ENCODE measurements around the gene MCF2.

The MCF2 gene

DNA sequence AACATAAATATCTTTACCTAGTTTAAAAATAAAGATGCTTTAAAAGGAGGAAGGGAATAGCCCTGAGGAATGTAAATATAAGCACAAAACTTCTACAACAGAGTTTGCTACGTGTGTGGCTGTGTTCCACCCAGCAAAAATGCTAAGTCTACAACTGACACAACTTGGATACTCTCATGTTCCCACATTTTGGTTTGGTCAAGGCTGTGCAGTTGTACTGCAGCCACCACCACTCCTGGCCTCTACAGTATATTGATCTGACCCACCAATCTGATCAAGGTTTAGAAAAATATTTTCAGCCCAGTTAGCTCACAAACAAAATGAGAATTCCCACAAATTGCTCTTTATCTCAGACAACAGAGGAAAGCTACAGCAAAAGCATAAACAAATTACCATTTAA, 165.3 kb downstream of the MCF2 start:
- H3K4me3 ChIP-seq (ENCODE audit: low read length) = no peak overlapping the region
- H3K9ac ChIP-seq (ENCODE audit: low read length) = no peak overlapping the region
- no peak for DNase-seq
- no peak overlapping the region for H2AFZ ChIP-seq (ENCODE audit: low read length)
- H3K4me2 ChIP-seq (ENCODE audit: low read depth, low read length) = no peak overlapping the region
- no peak overlapping the region for H3K27ac ChIP-seq (ENCODE audit: low read length)
- H3K36me3 ChIP-seq (replicated peaks; ENCODE audit: insufficient read depth, low read length) = no peaks in the 10 kb centered on the region
- no peaks in the 10 kb centered on the region for H3K4me1 ChIP-seq (ENCODE audit: low read length)
- H3F3A ChIP-seq (ENCODE audit: insufficient read depth, low read length) = no peaks in the 10 kb centered on the region
- no peaks in the 10 kb centered on the region for H3K9me2 ChIP-seq (replicated peaks; ENCODE audit: insufficient read depth, low read length)
- no peaks in the 10 kb centered on the region for H3K27me3 ChIP-seq (replicated peaks; ENCODE audit: insufficient read depth, low read length)
- TF ChIP-seq, protein P1, sequence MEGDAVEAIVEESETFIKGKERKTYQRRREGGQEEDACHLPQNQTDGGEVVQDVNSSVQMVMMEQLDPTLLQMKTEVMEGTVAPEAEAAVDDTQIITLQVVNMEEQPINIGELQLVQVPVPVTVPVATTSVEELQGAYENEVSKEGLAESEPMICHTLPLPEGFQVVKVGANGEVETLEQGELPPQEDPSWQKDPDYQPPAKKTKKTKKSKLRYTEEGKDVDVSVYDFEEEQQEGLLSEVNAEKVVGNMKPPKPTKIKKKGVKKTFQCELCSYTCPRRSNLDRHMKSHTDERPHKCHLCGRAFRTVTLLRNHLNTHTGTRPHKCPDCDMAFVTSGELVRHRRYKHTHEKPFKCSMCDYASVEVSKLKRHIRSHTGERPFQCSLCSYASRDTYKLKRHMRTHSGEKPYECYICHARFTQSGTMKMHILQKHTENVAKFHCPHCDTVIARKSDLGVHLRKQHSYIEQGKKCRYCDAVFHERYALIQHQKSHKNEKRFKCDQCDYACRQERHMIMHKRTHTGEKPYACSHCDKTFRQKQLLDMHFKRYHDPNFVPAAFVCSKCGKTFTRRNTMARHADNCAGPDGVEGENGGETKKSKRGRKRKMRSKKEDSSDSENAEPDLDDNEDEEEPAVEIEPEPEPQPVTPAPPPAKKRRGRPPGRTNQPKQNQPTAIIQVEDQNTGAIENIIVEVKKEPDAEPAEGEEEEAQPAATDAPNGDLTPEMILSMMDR (IDR thresholded peaks at IDR 0.05; ENCODE audit: low read length) = no peak
- TF ChIP-seq EZH2phosphoT487 (IDR thresholded peaks at IDR 0.05; ENCODE audit: low read length) (no peak), EZH2 (optimal IDR thresholded peaks at IDR 0.05; ENCODE audit: low read depth, low read length) (no peak)
- H4K20me1 ChIP-seq (ENCODE audit: insufficient read depth, low read length) = no peaks in the 10 kb centered on the region
- no peaks in the 10 kb centered on the region for H3K9me3 ChIP-seq (replicated peaks; ENCODE audit: insufficient read depth, low read length)
- no peaks in the 10 kb centered on the region for H3K79me2 ChIP-seq (ENCODE audit: low read length)

DNA sequence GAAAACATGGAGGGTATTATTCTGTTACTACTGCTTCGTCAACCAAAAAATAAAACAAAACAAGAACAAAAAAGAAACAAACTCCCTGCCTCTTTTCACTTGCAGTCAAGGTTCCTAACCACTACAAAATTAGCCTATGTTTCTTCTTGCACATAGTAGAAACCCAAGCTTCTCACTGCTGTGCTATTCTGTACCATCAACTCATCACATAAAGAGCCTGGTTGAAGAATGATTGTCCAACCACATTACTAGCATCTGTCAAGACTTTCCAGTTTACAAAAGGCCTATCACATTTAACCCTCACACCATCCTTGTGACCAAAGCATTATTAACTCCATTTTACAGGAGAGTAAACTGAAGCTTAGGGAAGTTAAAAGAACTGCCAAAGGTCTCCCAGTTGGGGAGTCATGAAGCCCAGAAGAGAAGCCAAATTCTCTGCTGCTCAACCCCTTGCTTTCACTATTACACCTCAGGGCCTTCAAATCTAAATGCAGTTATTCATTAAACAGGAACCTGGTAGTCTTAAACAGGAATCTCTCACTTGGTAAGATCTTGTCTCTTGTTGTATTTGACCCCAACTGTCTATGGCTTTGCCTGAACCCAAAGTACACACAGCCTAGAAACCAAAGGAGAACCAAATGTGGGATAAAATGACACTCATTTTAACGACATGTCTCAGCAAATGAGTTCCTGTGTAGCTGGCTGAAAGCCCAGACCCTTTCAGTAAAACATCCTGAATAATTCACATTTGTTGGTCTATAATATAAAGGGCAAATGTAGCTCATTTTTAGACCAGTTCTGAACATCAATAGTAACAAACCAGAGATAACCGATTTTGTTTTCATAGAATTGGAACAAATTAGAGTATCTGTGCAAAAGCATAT, 168.8 kb downstream of the MCF2 start:
- no peak overlapping the region for H3K27ac ChIP-seq (ENCODE audit: low read length)
- no peaks in the 10 kb centered on the region for H4K20me1 ChIP-seq (ENCODE audit: insufficient read depth, low read length)
- DNase-seq = no peak
- no peaks in the 10 kb centered on the region for H3F3A ChIP-seq (ENCODE audit: insufficient read depth, low read length)
- H3K79me2 ChIP-seq (ENCODE audit: low read length) = no peaks in the 10 kb centered on the region
- no peak overlapping the region for H2AFZ ChIP-seq (ENCODE audit: low read length)
- H3K27me3 ChIP-seq (replicated peaks; ENCODE audit: insufficient read depth, low read length) = no peaks in the 10 kb centered on the region
- no peak overlapping the region for H3K4me3 ChIP-seq (ENCODE audit: low read length)
- H3K4me1 ChIP-seq (ENCODE audit: low read length) = no peaks in the 10 kb centered on the region
- no peak overlapping the region for H3K9ac ChIP-seq (ENCODE audit: low read length)
- H3K9me2 ChIP-seq (replicated peaks; ENCODE audit: insufficient read depth, low read length) = no peaks in the 10 kb centered on the region
- H3K9me3 ChIP-seq (replicated peaks; ENCODE audit: insufficient read depth, low read length) = no peaks in the 10 kb centered on the region
- H3K36me3 ChIP-seq (replicated peaks; ENCODE audit: insufficient read depth, low read length) = no peaks in the 10 kb centered on the region
- no peak for TF ChIP-seq EZH2 (optimal IDR thresholded peaks at IDR 0.05; ENCODE audit: low read depth, low read length)
- TF ChIP-seq, protein P1 (IDR thresholded peaks at IDR 0.05; ENCODE audit: low read length) = no peak
- TF ChIP-seq EZH2phosphoT487 (IDR thresholded peaks at IDR 0.05; ENCODE audit: low read length) = no peak
- no peak overlapping the region for H3K4me2 ChIP-seq (ENCODE audit: low read depth, low read length)

DNA sequence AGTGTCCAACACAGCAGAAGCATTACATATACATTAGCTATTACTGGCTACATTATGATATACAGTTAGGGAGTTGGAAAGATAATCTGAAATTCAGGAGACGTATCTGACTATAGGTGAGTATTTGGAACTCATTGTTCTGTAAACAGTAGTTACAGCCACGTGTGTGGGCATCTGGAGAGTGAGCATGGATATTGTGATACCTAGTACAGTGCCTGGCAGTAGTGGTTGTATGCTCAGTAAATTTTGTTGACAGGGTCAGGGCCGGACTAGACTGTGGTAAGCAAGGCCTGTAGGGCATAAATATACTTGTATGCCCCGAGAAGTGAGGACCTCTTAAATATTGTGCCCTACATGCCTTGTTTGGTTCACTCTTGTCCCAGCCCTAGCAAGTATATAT, 174.5 kb downstream of the MCF2 start:
- no peaks in the 10 kb centered on the region for H3F3A ChIP-seq (ENCODE audit: insufficient read depth, low read length)
- no peaks in the 10 kb centered on the region for H3K27me3 ChIP-seq (replicated peaks; ENCODE audit: insufficient read depth, low read length)
- H3K36me3 ChIP-seq (replicated peaks; ENCODE audit: insufficient read depth, low read length) = no peaks in the 10 kb centered on the region
- no peak overlapping the region for H3K9ac ChIP-seq (ENCODE audit: low read length)
- no peak overlapping the region for H3K4me2 ChIP-seq (ENCODE audit: low read depth, low read length)
- H3K4me1 ChIP-seq (ENCODE audit: low read length) = no peaks in the 10 kb centered on the region
- H3K27ac ChIP-seq (ENCODE audit: low read length) = no peak overlapping the region
- no peaks in the 10 kb centered on the region for H3K9me3 ChIP-seq (replicated peaks; ENCODE audit: insufficient read depth, low read length)
- no peaks in the 10 kb centered on the region for H3K9me2 ChIP-seq (replicated peaks; ENCODE audit: insufficient read depth, low read length)
- no peak overlapping the region for H3K4me3 ChIP-seq (ENCODE audit: low read length)
- no peaks in the 10 kb centered on the region for H3K79me2 ChIP-seq (ENCODE audit: low read length)
- H2AFZ ChIP-seq (ENCODE audit: low read length) = no peak overlapping the region
- H4K20me1 ChIP-seq (ENCODE audit: insufficient read depth, low read length) = no peaks in the 10 kb centered on the region
- no peak for DNase-seq
- TF ChIP-seq EZH2 (optimal IDR thresholded peaks at IDR 0.05; ENCODE audit: low read depth, low read length) (no peak), EZH2phosphoT487 (IDR thresholded peaks at IDR 0.05; ENCODE audit: low read length) (no peak)
- TF ChIP-seq, protein P1 (IDR thresholded peaks at IDR 0.05; ENCODE audit: low read length) = no peak
